Placental epithelial cell (primary cell): ENCODE measurements around the gene DZIP3. TPM values are rescaled to one million over a fixed set of nuclear protein-coding genes. Genes with fewer than 3 reads are reported as not detected.

Experiments used
- small RNA-seq: library from RNA; depleted of rRNA; stranded (forward); fragments of <200 nt; gene quantifications from one replicate; pipeline ENCODE3, GENCODE V24; 2012
- total RNA-seq: library from RNA; depleted of rRNA; stranded (reverse); fragments of >200 nt; gene quantifications from 2 replicates; pipeline ENCODE4 v1.2.3, GENCODE V29; 2012

The DZIP3 gene
- 11.4 and 14.3 TPM in 2 replicates for total RNA-seq

GRCh38 chr3:108589081-108589997 is at the start of gene DZIP3, which contains the start of gene CIP2A:
Gene DZIP3, plus strand, starts transcription at chr3:108589722. Its CDS starts 15,685 bp downstream, at chr3:108605407.
Gene CIP2A, minus strand, starts transcription at chr3:108589438. Its CDS starts 63 bp downstream, at chr3:108589375.

Small RNA genes within 50 kb of the gene (small RNA-seq; reads per million reads assigned to genes)
- gene AC092185.1 (not detected), gene RF00156 (0.83 reads per million, percentile 49 among the genes with 10 or more reads in this experiment)

Other genes with a start within 250 kb of the DZIP3 start
- 0.39 and 4.1 TPM in 2 replicates for gene MYH15, start 79.1 kb upstream of the DZIP3 start, total RNA-seq
- 7.4 and 9.0 TPM in 2 replicates for gene CIP2A, start 284 bp upstream of the DZIP3 start, total RNA-seq
- not detected in 2 replicates for gene RETNLB, start 167.7 kb downstream of the DZIP3 start, total RNA-seq
- gene TRAT1, start 233.1 kb downstream of the DZIP3 start, total RNA-seq: not detected in 2 replicates